HepG2 (cell line): Measurements from ENCODE around the gene RMRP. TPM values are rescaled to one million over a fixed set of nuclear protein-coding genes. Genes with fewer than 3 reads are reported as not detected.

Source experiments
- ASH2L ChIP-seq: fragments of 300-600, 200-600 bp; sonication (generic); IDR thresholded peaks from 2 replicates; pipeline ENCODE4 v1.7.0; 2017; ENCODE audit warnings: low read depth, mild to moderate bottlenecking, moderate library complexity, mixed read lengths, low read length; ENCODE audit not compliant: insufficient read length
- BORCS8-MEF2B ChIP-seq: sonication (generic); formaldehyde crosslinking; IDR thresholded peaks from 2 replicates; pipeline ENCODE4 v1.8.0; 2022; ENCODE audit warnings: mild to moderate bottlenecking, missing genetic modification reagents
- E2F1 ChIP-seq: sonication (generic); formaldehyde crosslinking; IDR thresholded peaks from 2 replicates; pipeline ENCODE4 v1.5.0; 2020; ENCODE audit warnings: missing genetic modification reagents
- HMGXB4 ChIP-seq, 2 experiments: sonication (generic) in 1 of 2; formaldehyde crosslinking in 1 of 2; IDR thresholded peaks; 2 replicates each; pipeline versions ENCODE4 v1.4.0 to v1.6.1; 2018 to 2020; ENCODE audit warnings: missing genetic modification reagents in 2 of 2, borderline replicate concordance in 1 of 2, low read depth in 1 of 2, mild to moderate bottlenecking in 1 of 2, missing biosample characterization in 1 of 2
- KDM2A ChIP-seq: sonication (generic); formaldehyde crosslinking; IDR thresholded peaks from 2 replicates; pipeline ENCODE4 v1.4.0; 2020; ENCODE audit warnings: low read depth, missing genetic modification reagents, borderline replicate concordance
- PHF8 ChIP-seq: sonication (generic); formaldehyde crosslinking; IDR thresholded peaks from 2 replicates; pipeline ENCODE4 v1.5.0; 2020; ENCODE audit warnings: missing genetic modification reagents
- POLR2A ChIP-seq, 2 experiments: IDR thresholded peaks; 2 replicates each; pipeline ENCODE4 v1.6.1; 2011; ENCODE audit warnings: low read depth in 2 of 2, low read length in 2 of 2, mild to moderate bottlenecking in 1 of 2, moderate library complexity in 1 of 2; ENCODE audit not compliant: insufficient read depth in 1 of 2
- RBAK ChIP-seq: sonication (generic); formaldehyde crosslinking; IDR thresholded peaks from 2 replicates; pipeline ENCODE4 v1.5.1; 2020; ENCODE audit warnings: mild to moderate bottlenecking, missing genetic modification reagents
- RORA ChIP-seq: sonication (generic); formaldehyde crosslinking; IDR thresholded peaks from 2 replicates; pipeline ENCODE4 v1.5.0; 2020; ENCODE audit warnings: mild to moderate bottlenecking, missing genetic modification reagents, moderate library complexity
- RXRB ChIP-seq: IDR thresholded peaks from 2 replicates; pipeline ENCODE4 v1.6.1; 2016; ENCODE audit warnings: borderline replicate concordance, missing genetic modification reagents, missing compliant biosample characterization
- STAG1 ChIP-seq: sonication (generic); formaldehyde crosslinking; IDR thresholded peaks from 2 replicates; pipeline ENCODE4 v1.4.0; 2020; ENCODE audit warnings: missing genetic modification reagents
- ZNF329 ChIP-seq: sonication (generic); formaldehyde crosslinking; IDR thresholded peaks from 2 replicates; pipeline ENCODE4 v1.9.0; 2021; ENCODE audit warnings: low read depth, mild to moderate bottlenecking, missing genetic modification reagents
- ZNF354B ChIP-seq: sonication (generic); formaldehyde crosslinking; IDR thresholded peaks from 2 replicates; pipeline ENCODE4 v1.8.0; 2022; ENCODE audit warnings: mild to moderate bottlenecking, missing genetic modification reagents
- ZNF414 ChIP-seq: sonication (generic); formaldehyde crosslinking; IDR thresholded peaks from 2 replicates; pipeline ENCODE4 v1.5.0; 2020; ENCODE audit warnings: missing genetic modification reagents
- polyA plus RNA-seq, 8 experiments: library from polyadenylated mRNA; depleted of rRNA in 3 of 8; stranded (reverse) in 7 of 8; unstranded in 1 of 8; fragments of >200 nt; fragmentation: Illumina TruSeq in 4 of 8; extraction: Trizol in 4 of 8; gene quantifications; 2 replicates each; pipeline versions ENCODE4 v1.2.1 to v1.2.3, GENCODE V29; 2011 to 2016; ENCODE audit warnings: low read depth in 4 of 8, missing spikeins in 1 of 8, mixed read lengths in 1 of 8; ENCODE audit not compliant: insufficient read depth in 1 of 8
- total RNA-seq, 5 experiments: library from RNA; depleted of rRNA; stranded (reverse); fragments of >200 nt; fragmentation: Illumina TruSeq; extraction: Trizol; gene quantifications; 2 replicates each; pipeline ENCODE4 v1.2.3, GENCODE V29; 2016; ENCODE audit warnings: low read depth in 1 of 5
- TF ChIP-seq, protein P1 (sequence below): sonication (generic); formaldehyde crosslinking; IDR thresholded peaks from 2 replicates; pipeline ENCODE4 v1.4.0; 2020; ENCODE audit warnings: missing genetic modification reagents
- TF ChIP-seq, protein P2 (sequence below): sonication (generic); formaldehyde crosslinking; IDR thresholded peaks from 2 replicates; pipeline ENCODE4 v1.5.0; 2020; ENCODE audit warnings: mild to moderate bottlenecking, missing genetic modification reagents, moderate library complexity
- TF ChIP-seq, protein P3 (sequence below): sonication (generic); formaldehyde crosslinking; IDR thresholded peaks from 2 replicates; pipeline ENCODE4 v1.4.0; 2020; ENCODE audit warnings: missing genetic modification reagents
- TF ChIP-seq, protein P4 (sequence below): sonication (generic); formaldehyde crosslinking; IDR thresholded peaks from 2 replicates; pipeline ENCODE4 v1.4.0; 2020; ENCODE audit warnings: missing genetic modification reagents, mild to moderate bottlenecking, borderline replicate concordance

The RMRP gene
- total and polyA plus RNA-seq, 2 of the 13 experiments (the other 11 are each of a cell fraction or from before 2014, with no cell fraction given), result 51.4 to 4,025 TPM

- TF ChIP-seq, protein P1, sequence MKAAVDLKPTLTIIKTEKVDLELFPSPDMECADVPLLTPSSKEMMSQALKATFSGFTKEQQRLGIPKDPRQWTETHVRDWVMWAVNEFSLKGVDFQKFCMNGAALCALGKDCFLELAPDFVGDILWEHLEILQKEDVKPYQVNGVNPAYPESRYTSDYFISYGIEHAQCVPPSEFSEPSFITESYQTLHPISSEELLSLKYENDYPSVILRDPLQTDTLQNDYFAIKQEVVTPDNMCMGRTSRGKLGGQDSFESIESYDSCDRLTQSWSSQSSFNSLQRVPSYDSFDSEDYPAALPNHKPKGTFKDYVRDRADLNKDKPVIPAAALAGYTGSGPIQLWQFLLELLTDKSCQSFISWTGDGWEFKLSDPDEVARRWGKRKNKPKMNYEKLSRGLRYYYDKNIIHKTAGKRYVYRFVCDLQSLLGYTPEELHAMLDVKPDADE, result no peak
- TF ChIP-seq HMGXB4 (CRISPR knock-in tag; IDR thresholded peaks at IDR 0.05; ENCODE audit: borderline replicate concordance in 1 of 2, low read depth in 1 of 2) (peak in 1 of 2 experiments; percentile 52; a peak in 1 of 4 replicates), E2F1 (no peak), ZNF414 (CRISPR knock-in tag) (0 out of 2 replicates have a peak, but pooled peaks have one; percentile 45), POLR2A (IDR thresholded peaks at IDR 0.05; ENCODE audit: insufficient read depth in 1 of 2, low read depth in 2 of 2, low read length in 2 of 2) (peak in 1 of 2 experiments; percentile 24; a peak in 1 of 4 replicates), ZNF354B (CRISPR knock-in tag) (no peak), ZNF329 (CRISPR knock-in tag) (no peak), RORA (CRISPR knock-in tag) (no peak), PHF8 (CRISPR knock-in tag) (0 out of 2 replicates have a peak, but pooled peaks have one; percentile 23), RBAK (no peak), BORCS8-MEF2B (CRISPR knock-in tag) (no peak), STAG1 (peak; percentile 61), ASH2L (no peak), KDM2A (peak; percentile 47; the same call in 1 of the 2 replicates), RXRB (CRISPR knock-in tag) (peak; percentile 22; the same call in 1 of the 2 replicates)
- TF ChIP-seq, protein P2, sequence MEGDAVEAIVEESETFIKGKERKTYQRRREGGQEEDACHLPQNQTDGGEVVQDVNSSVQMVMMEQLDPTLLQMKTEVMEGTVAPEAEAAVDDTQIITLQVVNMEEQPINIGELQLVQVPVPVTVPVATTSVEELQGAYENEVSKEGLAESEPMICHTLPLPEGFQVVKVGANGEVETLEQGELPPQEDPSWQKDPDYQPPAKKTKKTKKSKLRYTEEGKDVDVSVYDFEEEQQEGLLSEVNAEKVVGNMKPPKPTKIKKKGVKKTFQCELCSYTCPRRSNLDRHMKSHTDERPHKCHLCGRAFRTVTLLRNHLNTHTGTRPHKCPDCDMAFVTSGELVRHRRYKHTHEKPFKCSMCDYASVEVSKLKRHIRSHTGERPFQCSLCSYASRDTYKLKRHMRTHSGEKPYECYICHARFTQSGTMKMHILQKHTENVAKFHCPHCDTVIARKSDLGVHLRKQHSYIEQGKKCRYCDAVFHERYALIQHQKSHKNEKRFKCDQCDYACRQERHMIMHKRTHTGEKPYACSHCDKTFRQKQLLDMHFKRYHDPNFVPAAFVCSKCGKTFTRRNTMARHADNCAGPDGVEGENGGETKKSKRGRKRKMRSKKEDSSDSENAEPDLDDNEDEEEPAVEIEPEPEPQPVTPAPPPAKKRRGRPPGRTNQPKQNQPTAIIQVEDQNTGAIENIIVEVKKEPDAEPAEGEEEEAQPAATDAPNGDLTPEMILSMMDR (CRISPR knock-in tag), result peak; percentile 82
- TF ChIP-seq, protein P3, sequence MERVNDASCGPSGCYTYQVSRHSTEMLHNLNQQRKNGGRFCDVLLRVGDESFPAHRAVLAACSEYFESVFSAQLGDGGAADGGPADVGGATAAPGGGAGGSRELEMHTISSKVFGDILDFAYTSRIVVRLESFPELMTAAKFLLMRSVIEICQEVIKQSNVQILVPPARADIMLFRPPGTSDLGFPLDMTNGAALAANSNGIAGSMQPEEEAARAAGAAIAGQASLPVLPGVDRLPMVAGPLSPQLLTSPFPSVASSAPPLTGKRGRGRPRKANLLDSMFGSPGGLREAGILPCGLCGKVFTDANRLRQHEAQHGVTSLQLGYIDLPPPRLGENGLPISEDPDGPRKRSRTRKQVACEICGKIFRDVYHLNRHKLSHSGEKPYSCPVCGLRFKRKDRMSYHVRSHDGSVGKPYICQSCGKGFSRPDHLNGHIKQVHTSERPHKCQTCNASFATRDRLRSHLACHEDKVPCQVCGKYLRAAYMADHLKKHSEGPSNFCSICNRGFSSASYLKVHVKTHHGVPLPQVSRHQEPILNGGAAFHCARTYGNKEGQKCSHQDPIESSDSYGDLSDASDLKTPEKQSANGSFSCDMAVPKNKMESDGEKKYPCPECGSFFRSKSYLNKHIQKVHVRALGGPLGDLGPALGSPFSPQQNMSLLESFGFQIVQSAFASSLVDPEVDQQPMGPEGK (CRISPR knock-in tag), result peak; percentile 34; the same call in 1 of the 2 replicates
- TF ChIP-seq, protein P4, sequence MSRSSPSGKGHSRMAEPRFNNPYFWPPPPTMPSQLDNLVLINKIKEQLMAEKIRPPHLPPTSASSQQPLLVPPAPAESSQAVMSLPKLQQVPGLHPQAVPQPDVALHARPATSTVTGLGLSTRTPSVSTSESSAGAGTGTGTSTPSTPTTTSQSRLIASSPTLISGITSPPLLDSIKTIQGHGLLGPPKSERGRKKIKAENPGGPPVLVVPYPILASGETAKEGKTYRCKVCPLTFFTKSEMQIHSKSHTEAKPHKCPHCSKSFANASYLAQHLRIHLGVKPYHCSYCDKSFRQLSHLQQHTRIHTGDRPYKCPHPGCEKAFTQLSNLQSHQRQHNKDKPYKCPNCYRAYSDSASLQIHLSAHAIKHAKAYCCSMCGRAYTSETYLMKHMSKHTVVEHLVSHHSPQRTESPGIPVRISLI (CRISPR knock-in tag), result no peak
These were observed 38.8 kb upstream of the RMRP start (continued) for GRCh38 chr9:35696520-35697215.
